IgD-negative memory B cell (primary cell): ENCODE data around the gene RSL1D1. TPM values are rescaled to one million over a fixed set of nuclear protein-coding genes. Genes with fewer than 3 reads are reported as not detected.

Experiments used
- H3K27ac Mint-ChIP-seq, 3 donors: one replicate each; pipeline ENCODE4 v1.8.0; 2020 to 2022; ENCODE audit warnings: mild to moderate bottlenecking in 3 of 3, mixed read lengths in 3 of 3, moderate library complexity in 1 of 3
- H3K27me3 Mint-ChIP-seq: one replicate; pipeline ENCODE4 v1.8.0; 2021; ENCODE audit warnings: mixed read lengths
- H3K36me3 Mint-ChIP-seq: one replicate; pipeline ENCODE4 v1.8.0; 2020; ENCODE audit warnings: mild to moderate bottlenecking, mixed read lengths
- H3K4me1 Mint-ChIP-seq, 3 donors: one replicate each; pipeline ENCODE4 v1.8.0; 2020 to 2022; ENCODE audit warnings: mixed read lengths in 3 of 3, mild to moderate bottlenecking in 1 of 3
- H3K4me3 Mint-ChIP-seq, 4 donors: one replicate each; pipeline ENCODE4 v1.8.0; 2020 to 2022; ENCODE audit warnings: mild to moderate bottlenecking in 4 of 4, mixed read lengths in 4 of 4, moderate library complexity in 3 of 4
- H3K9me3 Mint-ChIP-seq, 3 donors: one replicate each; pipeline ENCODE4 v1.8.0; 2020 to 2021; ENCODE audit warnings: mixed read lengths in 3 of 3, mild to moderate bottlenecking in 1 of 3
- polyA plus RNA-seq: library from polyadenylated mRNA; unstranded; fragments of 300-500 nt; fragmentation: Illumina TruSeq; gene quantifications from one replicate; pipeline ENCODE4 v1.2.3, GENCODE V29; 2021

The RSL1D1 gene
- polyA plus RNA-seq, 1 donor from 2014 or later: 307 TPM

DNA sequence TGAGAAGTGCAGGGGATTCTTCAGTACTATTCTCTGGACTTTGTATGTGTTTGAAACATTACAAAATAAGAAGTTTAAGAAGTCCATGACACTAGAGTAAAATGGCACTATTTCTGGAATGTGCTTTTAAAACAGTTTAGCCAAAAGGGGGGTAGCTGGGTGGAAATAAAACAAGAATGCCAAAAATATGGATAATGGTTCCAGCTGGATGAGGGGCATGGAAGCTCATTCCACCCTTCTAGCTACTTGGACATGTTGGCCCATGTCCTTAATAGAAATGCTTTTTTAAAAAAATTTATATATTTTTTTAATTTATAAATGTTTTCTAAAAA lies 67.3 kb downstream of the RSL1D1 start:
- H3K27me3 Mint-ChIP-seq: no peaks in the 10 kb centered on the region
- H3K4me1 Mint-ChIP-seq: peaks cover 45 to 55% (median 50%) of the 10 kb centered on the region in 3 donors
- H3K27ac Mint-ChIP-seq: peak overlapping the region; percentile 96 to 99 (median 97)
- peak overlapping the region in 3 of 4 donors; percentile 88 to 94 (median 93) for H3K4me3 Mint-ChIP-seq
- no peaks in the 10 kb centered on the region for H3K9me3 Mint-ChIP-seq
- H3K36me3 Mint-ChIP-seq: peaks cover 3% of the 10 kb centered on the region

Other genes with a start within 250 kb of the RSL1D1 start
- gene SNN, start 183.1 kb downstream of the RSL1D1 start, polyA plus RNA-seq: 60.9 TPM
- gene TXNDC11, start 108.7 kb downstream of the RSL1D1 start, polyA plus RNA-seq: 78.0 TPM
- 37.5 TPM for gene ZC3H7A, start 54.3 kb downstream of the RSL1D1 start, polyA plus RNA-seq
- 77.7 TPM for gene GSPT1, start 64.4 kb upstream of the RSL1D1 start, polyA plus RNA-seq
- gene NPIPB2, start 90.5 kb upstream of the RSL1D1 start, polyA plus RNA-seq: 0.74 TPM
- gene TNFRSF17, start 113.7 kb upstream of the RSL1D1 start, polyA plus RNA-seq: 83.0 TPM
- gene SNX29, start 125.2 kb upstream of the RSL1D1 start, polyA plus RNA-seq: 68.3 TPM